ENCODE results near the gene CLIC6.

CLIC6 gene

DNA sequence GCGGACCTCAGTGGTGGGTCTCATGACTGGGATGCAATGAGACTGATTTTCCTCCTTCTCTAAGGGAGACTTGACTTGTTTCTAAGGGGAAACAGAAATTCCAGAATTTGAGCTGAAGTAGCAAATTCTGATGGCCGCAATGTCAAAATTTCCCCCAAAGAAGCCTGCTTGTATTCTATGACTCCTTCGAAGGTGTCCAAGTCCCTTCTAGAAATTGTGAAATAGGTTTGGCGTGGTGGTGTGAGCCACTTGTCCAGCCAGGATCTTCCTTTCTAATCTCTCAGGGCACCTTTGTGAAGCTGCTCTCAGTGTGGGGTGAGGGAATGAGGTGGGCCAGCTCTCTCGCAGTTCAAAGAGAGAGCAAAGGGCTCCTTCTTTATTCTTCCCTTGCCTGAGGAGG is 19.9 kb downstream of the CLIC6 start:
- Histone ChIP-seq H3K4me1 (ENCODE audit: control insufficient read depth in 1 of 2, insufficient read depth in 1 of 2, low read depth in 1 of 2, low read length in 1 of 2) (no peaks in the 10 kb centered on the region), H3K4me3 (ENCODE audit: low read depth in 1 of 2, low read length in 1 of 2) (no peak overlapping the region), H3K9me3 (no peaks in the 10 kb centered on the region), H3K36me3 (no peaks in the 10 kb centered on the region), H3K27me3 (peaks cover 55% of the 10 kb centered on the region), H3K27ac (no peak overlapping the region)
- TF ChIP-seq, protein P1, sequence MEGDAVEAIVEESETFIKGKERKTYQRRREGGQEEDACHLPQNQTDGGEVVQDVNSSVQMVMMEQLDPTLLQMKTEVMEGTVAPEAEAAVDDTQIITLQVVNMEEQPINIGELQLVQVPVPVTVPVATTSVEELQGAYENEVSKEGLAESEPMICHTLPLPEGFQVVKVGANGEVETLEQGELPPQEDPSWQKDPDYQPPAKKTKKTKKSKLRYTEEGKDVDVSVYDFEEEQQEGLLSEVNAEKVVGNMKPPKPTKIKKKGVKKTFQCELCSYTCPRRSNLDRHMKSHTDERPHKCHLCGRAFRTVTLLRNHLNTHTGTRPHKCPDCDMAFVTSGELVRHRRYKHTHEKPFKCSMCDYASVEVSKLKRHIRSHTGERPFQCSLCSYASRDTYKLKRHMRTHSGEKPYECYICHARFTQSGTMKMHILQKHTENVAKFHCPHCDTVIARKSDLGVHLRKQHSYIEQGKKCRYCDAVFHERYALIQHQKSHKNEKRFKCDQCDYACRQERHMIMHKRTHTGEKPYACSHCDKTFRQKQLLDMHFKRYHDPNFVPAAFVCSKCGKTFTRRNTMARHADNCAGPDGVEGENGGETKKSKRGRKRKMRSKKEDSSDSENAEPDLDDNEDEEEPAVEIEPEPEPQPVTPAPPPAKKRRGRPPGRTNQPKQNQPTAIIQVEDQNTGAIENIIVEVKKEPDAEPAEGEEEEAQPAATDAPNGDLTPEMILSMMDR (IDR thresholded peaks at IDR 0.05), result no peak

DNA sequence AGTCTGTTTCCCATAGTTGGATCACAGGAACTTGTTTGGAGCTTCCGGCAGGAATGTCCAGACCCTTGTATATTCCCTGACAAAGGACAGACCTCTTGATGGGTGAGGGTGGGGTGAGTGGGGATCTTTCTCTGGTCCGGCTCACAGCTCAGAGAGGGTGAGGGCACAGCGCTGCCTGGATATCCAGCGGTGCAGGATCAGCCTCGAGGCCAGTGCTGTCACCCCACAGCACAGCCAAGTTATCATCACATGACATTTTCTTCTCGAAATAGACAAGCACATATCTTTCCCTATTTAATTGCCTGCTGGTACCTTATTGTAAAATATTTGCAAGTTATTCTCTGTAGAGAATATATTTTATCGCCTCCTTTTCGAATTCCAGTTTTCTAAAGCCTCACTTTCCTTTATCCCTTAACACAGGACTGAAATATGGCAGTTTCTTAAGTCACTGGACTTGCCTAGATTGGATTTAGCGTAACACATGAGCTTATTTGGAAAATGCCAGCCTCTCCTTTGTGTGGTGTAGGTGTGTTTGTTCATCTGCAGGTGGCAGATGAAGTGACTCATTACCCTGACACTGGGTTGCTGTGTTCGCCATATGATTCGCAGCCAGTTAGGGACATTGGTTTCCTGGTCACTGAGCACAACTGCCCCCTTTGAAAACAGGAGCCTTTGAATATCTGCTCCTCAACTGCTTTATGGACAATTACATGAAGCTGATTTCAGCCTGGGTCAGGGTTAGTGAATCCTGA is 21.4 kb downstream of the CLIC6 start:
- Histone ChIP-seq H3K4me1 (ENCODE audit: control insufficient read depth in 1 of 2, insufficient read depth in 1 of 2, low read depth in 1 of 2, low read length in 1 of 2) (no peaks in the 10 kb centered on the region), H3K27me3 (peaks cover 55% of the 10 kb centered on the region), H3K36me3 (no peaks in the 10 kb centered on the region), H3K4me3 (ENCODE audit: low read depth in 1 of 2, low read length in 1 of 2) (no peak overlapping the region), H3K9me3 (no peaks in the 10 kb centered on the region), H3K27ac (no peak overlapping the region)
- TF ChIP-seq, protein P1 (IDR thresholded peaks at IDR 0.05), result no peak

DNA sequence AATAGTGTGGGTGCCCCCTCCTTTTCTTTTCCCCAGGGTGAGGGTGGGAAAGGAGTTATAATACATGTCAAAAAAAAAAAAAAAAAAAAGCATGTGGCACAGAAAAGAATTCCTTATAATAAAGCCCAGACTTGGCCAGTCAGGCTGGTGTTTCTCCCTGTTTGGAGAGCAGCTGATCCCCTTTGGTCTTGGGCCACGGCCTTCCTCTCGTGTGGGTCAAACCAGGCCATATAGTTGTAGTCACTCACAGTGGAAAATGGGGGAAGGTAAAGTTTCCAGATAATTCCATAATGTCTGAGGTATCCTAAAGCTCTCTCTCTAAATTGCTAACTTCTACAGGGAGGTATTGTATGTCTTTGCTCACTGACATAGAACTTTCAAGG is 22.0 kb downstream of the CLIC6 start:
- Histone ChIP-seq H3K27me3 (peaks cover 53% of the 10 kb centered on the region), H3K36me3 (no peaks in the 10 kb centered on the region), H3K9me3 (no peaks in the 10 kb centered on the region), H3K4me1 (ENCODE audit: control insufficient read depth in 1 of 2, insufficient read depth in 1 of 2, low read depth in 1 of 2, low read length in 1 of 2) (no peaks in the 10 kb centered on the region), H3K27ac (no peak overlapping the region), H3K4me3 (ENCODE audit: low read depth in 1 of 2, low read length in 1 of 2) (no peak overlapping the region)
- TF ChIP-seq, protein P1 (IDR thresholded peaks at IDR 0.05), result no peak

DNA sequence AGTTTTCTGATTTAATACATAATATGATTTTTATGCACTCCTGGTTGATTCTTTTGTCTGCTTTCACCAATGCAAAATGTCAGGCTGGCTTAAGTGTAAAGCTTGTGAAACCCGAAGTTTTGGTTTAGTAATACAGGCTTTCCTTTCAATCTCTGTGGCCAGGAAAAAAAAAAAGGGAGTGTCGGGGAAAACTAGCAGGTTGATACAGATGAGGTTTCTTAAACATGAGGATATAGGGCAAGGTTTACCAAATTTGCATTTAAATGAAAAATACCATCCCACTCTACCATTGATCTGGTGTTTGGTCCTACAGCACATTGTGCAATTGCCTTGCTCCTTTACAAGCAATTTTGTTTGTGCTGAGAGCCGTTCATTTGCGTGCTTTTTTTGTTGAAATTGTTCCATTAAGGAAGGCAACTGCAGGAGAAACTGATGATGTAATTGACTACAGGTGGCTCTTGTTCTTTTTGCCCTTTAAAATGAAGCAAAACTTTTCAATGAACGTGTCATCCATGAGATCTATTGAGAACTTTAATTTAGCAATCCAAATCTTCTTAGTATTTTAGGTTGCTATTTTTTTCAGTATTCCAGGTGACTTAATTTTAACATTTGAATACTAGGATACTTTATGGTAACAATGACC is 22.7 kb downstream of the CLIC6 start:
- no peaks in the 10 kb centered on the region for H3K4me1 ChIP-seq (ENCODE audit: control insufficient read depth in 1 of 2, insufficient read depth in 1 of 2, low read depth in 1 of 2, low read length in 1 of 2)
- no peak overlapping the region for H3K4me3 ChIP-seq (ENCODE audit: low read depth in 1 of 2, low read length in 1 of 2)
- no peaks in the 10 kb centered on the region for H3K9me3 ChIP-seq
- H3K36me3 ChIP-seq, result no peaks in the 10 kb centered on the region
- no peak overlapping the region for H3K27ac ChIP-seq
- TF ChIP-seq, protein P1 (IDR thresholded peaks at IDR 0.05), result no peak
- H3K27me3 ChIP-seq, result peaks cover 49% of the 10 kb centered on the region

DNA sequence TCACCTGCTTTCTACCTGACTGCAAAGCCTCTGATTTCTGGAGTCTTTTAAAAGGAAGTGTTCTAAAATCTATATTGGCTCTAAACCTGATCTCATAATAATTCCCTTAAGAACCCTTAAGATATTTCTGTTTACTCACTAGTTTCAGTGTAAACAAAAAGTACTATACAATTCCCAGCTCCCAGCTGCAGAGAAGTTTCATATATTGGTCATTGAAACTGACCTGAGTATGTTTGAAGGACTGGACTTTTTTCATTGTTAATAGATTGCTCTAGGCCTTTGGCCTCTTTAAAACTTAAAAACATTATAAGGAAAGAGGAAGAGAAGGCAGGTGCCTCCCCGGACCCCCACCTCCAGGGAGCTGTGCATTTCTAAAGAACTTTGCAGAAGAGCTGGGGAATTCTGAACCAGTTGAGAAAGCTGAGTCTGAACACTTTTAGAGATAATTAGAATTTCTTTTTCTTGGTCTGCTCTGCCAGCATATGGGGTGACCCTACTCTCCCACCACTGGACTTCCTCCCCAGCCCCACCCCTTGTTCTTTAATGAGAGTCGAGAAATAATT is 23.7 kb downstream of the CLIC6 start:
- H3K36me3 ChIP-seq, result no peaks in the 10 kb centered on the region
- TF ChIP-seq, protein P1 (IDR thresholded peaks at IDR 0.05), result no peak

More for the DNA sequence above, 23.7 kb downstream of the CLIC6 start:
- peaks cover 49% of the 10 kb centered on the region for H3K27me3 ChIP-seq
- H3K4me3 ChIP-seq (ENCODE audit: low read depth in 1 of 2, low read length in 1 of 2), result no peak overlapping the region
- no peaks in the 10 kb centered on the region for H3K9me3 ChIP-seq
- no peak overlapping the region for H3K27ac ChIP-seq
- no peaks in the 10 kb centered on the region for H3K4me1 ChIP-seq (ENCODE audit: control insufficient read depth in 1 of 2, insufficient read depth in 1 of 2, low read depth in 1 of 2, low read length in 1 of 2)
